Activated CD8-positive, alpha-beta T cell treated with anti-CD3 and anti-CD28 coated beads, Interleukin-2, amount 10 ng/mL, durations not matched to agents 7 days and 5 days (primary cell): ENCODE measurements around the gene GUCA2A. TPM values are rescaled to one million over a fixed set of nuclear protein-coding genes. Genes with fewer than 3 reads are reported as not detected.

Source experiments
- ATAC-seq: fragments of 150-1000 bp; cut with Tn5 transposase; one replicate; pipeline ENCODE4 v1.10.0; 2021; ENCODE audit warnings: moderate library complexity
- CTCF ChIA-PET: fragments of 350-600 bp; sonication (Branson Sonifier 250); formaldehyde crosslinking; loops from one replicate; lab custom pipeline; 2021; ENCODE audit warnings: antibody characterized with exemption; lab: Charles Lee
- POLR2A ChIA-PET: fragments of 350-600 bp; sonication (Branson Sonifier 250); formaldehyde crosslinking; loops from one replicate; lab custom pipeline; 2021; ENCODE audit warnings: antibody characterized with exemption; lab: Charles Lee
- DNase-seq: peaks from one replicate; pipeline ENCODE4 v3.0.0-alpha.2; 2020
- H3K27ac Mint-ChIP-seq: one replicate; pipeline ENCODE4 v1.8.0; 2021; ENCODE audit warnings: mild to moderate bottlenecking, mixed read lengths
- H3K27me3 Mint-ChIP-seq: one replicate; pipeline ENCODE4 v1.8.0; 2021; ENCODE audit warnings: low read depth, mixed read lengths
- H3K36me3 Mint-ChIP-seq: one replicate; pipeline ENCODE4 v1.8.0; 2021; ENCODE audit warnings: low read depth, mixed read lengths
- H3K4me1 Mint-ChIP-seq: one replicate; pipeline ENCODE4 v1.8.0; 2021; ENCODE audit warnings: low read depth, mixed read lengths
- H3K4me3 Mint-ChIP-seq: one replicate; pipeline ENCODE4 v1.8.0; 2021; ENCODE audit warnings: mild to moderate bottlenecking, mixed read lengths
- H3K9me3 Mint-ChIP-seq: one replicate; pipeline ENCODE4 v1.8.0; 2022; ENCODE audit warnings: mixed read lengths; ENCODE audit not compliant: insufficient read depth
- total RNA-seq, 2 experiments: library from RNA; stranded (reverse); gene quantifications; one replicate each; pipeline ENCODE4 v1.2.3, GENCODE V29; 2021

GUCA2A gene
- total RNA-seq, 2 experiments from 2014 or later = not detected

- Mint-ChIP-seq H3K36me3 (no peaks in the 10 kb centered on the region), H3K4me1 (no peaks in the 10 kb centered on the region), H3K4me3 (no peak overlapping the region), H3K27me3 (peaks cover 12% of the 10 kb centered on the region), H3K27ac (no peak overlapping the region), H3K9me3 (no peaks in the 10 kb centered on the region)
- CTCF ChIA-PET = no interaction called here
- ATAC-seq = no peak
- POLR2A ChIA-PET = no interaction called here
- DNase-seq = no peak
Observed at GRCh38 chr1:42122408-42122807, 42.1 kb downstream of the GUCA2A start.

GRCh38 chr1:42118125-42118524, 46.4 kb downstream of the GUCA2A start:
- Mint-ChIP-seq H3K4me1 (no peaks in the 10 kb centered on the region), H3K27me3 (peaks cover 23% of the 10 kb centered on the region), H3K36me3 (no peaks in the 10 kb centered on the region), H3K9me3 (no peaks in the 10 kb centered on the region), H3K4me3 (no peak overlapping the region), H3K27ac (no peak overlapping the region)
- ChIA-PET CTCF (interaction anchor here (0.8 kb wide), 1 partner anchor 544 kb away, joined by 3 read pairs; no protein-coding TSS in a partner anchor), POLR2A (interaction anchor here (0.5 kb wide), 1 partner anchor 114 kb away, joined by 3 read pairs; no protein-coding TSS in a partner anchor)
- ATAC-seq (no peak), DNase-seq (no peak)

- no peaks in the 10 kb centered on the region for H3K36me3 Mint-ChIP-seq
- H3K27ac Mint-ChIP-seq = no peak overlapping the region
- H3K27me3 Mint-ChIP-seq = peaks cover 23% of the 10 kb centered on the region
- ChIA-PET POLR2A (interaction anchor here (0.5 kb wide), 1 partner anchor 113 kb away, joined by 3 read pairs; no protein-coding TSS in a partner anchor), CTCF (interaction anchor here (0.6 kb wide), 1 partner anchor 175 kb away, joined by 3 read pairs; no protein-coding TSS in a partner anchor)
- no peak overlapping the region for H3K4me3 Mint-ChIP-seq
- no peak for DNase-seq
- no peaks in the 10 kb centered on the region for H3K4me1 Mint-ChIP-seq
- no peaks in the 10 kb centered on the region for H3K9me3 Mint-ChIP-seq
- ATAC-seq = no peak
Observed at GRCh38 chr1:42117214-42117613, 47.3 kb downstream of the GUCA2A start.

- POLR2A ChIA-PET = no interaction called here
- H3K27ac Mint-ChIP-seq = no peak overlapping the region
- no peaks in the 10 kb centered on the region for H3K9me3 Mint-ChIP-seq
- CTCF ChIA-PET = no interaction called here
- DNase-seq (no peak), ATAC-seq (no peak)
- no peak overlapping the region for H3K4me3 Mint-ChIP-seq
- no peaks in the 10 kb centered on the region for H3K36me3 Mint-ChIP-seq
- peaks cover 27% of the 10 kb centered on the region for H3K27me3 Mint-ChIP-seq
- no peaks in the 10 kb centered on the region for H3K4me1 Mint-ChIP-seq
Observed at GRCh38 chr1:42114229-42114628, 50.3 kb downstream of the GUCA2A start.

Other genes with a start within 250 kb of the GUCA2A start
- 10 to 100 TPM; 10.8 to 11.8 TPM for gene HIVEP3, start 245.8 kb downstream of the GUCA2A start, total RNA-seq
- gene GUCA2B, start 11.3 kb downstream of the GUCA2A start, total RNA-seq = not detected
- 10 to 100 TPM; 41.5 to 44.5 TPM for gene FOXJ3, start 170.5 kb upstream of the GUCA2A start, total RNA-seq
- gene RIMKLA, start 216.0 kb upstream of the GUCA2A start, total RNA-seq = 1 to 10 TPM; 2.5 TPM